ENCODE measurements around the gene PLPP4.

PLPP4 gene

GRCh38 chr10:120607710-120608703 lies 151.0 kb downstream of the PLPP4 start:
- no peak for DNase-seq (ENCODE audit: low read depth, low spot score)

DNA sequence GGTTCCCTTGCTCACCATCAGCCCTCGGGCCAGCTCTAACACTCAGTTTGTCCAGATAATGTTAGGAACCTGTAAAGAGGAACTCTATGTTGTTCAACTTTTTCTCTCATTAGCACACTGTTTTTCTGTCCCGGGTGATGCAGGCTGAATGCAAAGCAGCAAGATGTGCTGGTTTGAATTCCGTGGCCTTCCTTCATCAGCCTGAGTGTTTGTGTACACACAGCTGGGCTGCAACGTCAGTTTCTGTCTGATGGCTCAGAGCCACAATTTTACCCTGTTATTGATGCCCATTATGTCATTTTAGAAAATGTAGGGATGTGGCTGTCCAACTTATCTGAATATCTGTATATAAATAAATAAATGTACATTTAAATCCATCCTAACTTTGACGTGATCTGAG lies 152.0 kb downstream of the PLPP4 start:
- no peak for DNase-seq (ENCODE audit: low read depth, low spot score)

GRCh38 chr10:120610791-120611190 lies 153.8 kb downstream of the PLPP4 start:
- DNase-seq (ENCODE audit: low read depth, low spot score): no peak

DNA sequence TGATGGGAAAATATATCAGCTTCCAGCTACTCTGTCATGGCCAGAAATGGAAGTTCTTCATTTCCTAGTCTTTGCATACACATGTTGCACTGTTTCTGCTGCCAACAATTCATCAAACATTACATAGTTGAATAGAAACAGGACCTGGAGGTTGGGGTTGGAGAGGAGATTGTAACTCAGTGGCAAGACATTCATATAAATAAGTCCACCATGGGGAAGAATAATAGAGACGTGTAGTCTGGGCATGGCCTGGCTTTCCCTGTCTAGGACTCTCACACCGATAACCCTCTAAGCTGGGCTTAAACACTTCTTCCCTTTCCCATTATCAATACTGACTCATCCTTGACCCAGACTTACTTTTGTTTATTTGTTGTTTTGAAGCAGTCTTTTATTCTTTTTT lies 155.7 kb downstream of the PLPP4 start:
- no peak for DNase-seq (ENCODE audit: low read depth, low spot score)

DNA sequence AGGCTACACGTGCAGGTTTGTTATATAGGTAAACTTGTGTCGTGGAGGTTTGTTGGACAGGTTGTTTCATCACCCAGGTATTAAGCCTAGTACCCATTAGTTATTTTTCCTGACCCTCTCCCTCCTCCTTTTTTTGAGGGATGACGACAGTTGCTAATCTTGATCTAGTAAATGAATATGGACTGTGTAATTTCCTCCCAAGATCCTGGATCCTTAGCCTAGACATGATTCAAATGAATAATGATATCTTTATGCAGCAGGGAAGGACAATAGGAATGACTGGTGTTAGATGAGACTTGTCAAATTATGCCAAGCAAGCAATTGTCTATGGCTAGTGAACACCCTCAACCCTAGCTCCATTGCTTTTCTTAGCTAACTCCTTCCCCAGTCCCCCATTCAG lies 156.2 kb downstream of the PLPP4 start:
- no peak for DNase-seq (ENCODE audit: low read depth, low spot score)

DNA sequence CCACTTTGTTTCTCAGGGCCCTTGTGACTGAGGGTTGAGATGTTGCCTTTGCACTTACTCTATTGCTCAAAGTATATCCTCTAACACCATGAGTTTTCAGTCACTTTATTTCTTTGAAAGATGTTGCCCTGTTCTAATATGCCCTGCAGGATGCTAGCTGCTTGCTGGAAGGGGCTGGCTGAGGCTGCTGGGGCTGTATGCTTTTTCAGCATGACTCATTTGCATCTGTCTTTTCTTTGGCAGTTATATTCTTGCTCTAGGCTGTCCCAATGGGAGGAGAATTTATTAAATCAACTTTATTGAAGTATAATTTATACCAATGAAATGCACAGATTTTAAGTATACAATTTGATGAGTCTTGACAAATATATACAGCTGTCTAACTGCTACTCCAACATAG lies 157.7 kb downstream of the PLPP4 start:
- no peak for DNase-seq (ENCODE audit: low read depth, low spot score)

DNA sequence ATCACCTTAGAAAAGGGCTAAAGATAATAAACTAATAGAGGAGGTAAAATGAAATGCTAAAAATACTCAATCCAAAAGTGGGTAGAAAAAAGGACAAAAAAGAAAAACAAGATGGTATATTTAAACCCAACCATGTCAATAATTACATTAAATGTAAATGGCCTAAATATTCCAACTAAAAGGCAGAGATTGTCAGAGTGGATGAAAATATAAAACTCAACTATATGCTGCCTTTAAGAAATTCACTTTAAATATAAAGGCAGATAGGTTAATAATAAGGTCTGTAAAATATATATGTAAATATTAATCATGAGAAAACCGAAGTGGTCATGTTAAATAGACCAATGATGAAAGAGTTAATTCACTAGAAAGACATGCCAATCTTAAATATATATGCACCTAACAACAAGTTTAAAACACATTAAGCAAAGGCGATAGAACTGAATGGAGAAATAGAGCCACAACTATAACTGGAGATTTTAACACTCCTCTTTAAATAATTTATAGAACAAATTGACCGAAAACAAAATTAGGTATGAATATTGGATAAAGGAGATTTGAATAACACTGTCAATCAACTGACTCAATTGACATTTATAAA lies 159.4 kb downstream of the PLPP4 start:
- DNase-seq (ENCODE audit: low read depth, low spot score): no peak

DNA sequence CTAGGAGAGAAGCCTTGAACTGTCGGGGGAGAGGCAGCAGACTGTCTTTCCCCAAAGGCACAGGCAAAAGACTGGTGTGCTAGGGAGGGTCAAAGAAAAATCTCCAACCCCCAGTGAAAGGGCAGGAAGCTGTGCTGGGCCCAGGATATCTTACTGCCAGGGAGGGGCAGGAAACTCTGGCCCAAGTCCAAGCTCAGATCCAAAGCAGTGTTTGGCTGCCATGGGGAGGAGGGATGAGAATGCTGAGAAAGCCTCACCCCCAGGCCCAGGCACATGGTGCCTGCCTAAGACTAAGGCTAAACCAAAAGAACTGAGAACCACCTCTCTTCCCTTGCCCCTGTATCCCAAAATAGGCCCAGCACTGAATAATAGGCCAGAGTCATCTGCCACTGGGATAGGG lies 171.2 kb downstream of the PLPP4 start:
- no peak for DNase-seq (ENCODE audit: low read depth, low spot score)

DNA sequence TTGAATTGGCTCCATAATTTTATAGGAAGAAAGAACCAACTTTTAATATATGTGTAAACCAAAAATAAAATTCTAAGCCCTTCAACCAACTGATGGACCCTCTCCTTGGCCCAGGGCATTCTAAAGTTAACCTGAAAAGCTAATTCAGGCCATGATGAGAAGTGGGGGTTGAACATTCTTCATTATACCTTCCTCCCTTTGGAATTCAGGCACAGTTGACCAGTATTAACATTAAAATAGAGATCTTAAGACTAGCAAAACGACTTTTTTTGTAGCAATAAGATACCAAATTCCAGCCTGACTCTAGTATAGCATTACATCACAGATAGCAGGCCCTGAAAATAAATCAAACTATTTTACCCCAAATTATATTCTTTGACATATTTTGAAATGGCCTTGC lies 173.2 kb downstream of the PLPP4 start:
- no peak for DNase-seq (ENCODE audit: low read depth, low spot score)

DNA sequence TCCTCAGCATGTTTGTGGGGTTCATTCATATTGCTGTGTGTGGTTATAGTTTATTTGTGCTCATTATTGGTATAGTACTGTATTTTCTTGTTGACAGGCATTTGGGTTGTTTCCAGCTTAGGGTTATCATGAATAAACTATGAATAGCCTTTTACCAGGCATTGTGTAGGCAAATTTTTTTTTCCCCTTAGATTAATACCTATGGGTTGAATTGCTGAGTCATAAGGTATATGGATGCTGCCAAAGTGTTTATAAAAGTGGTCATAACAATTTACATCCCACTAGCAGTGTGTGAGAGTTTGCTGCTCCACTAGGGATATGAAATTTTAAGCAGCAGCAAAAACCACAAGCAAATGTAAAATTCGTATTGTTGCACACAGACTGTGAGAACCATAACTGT lies 175.0 kb downstream of the PLPP4 start:
- no peak for DNase-seq (ENCODE audit: low read depth, low spot score)

GRCh38 chr10:120632942-120633341 lies 175.9 kb downstream of the PLPP4 start:
- DNase-seq (ENCODE audit: low read depth, low spot score): no peak

DNA sequence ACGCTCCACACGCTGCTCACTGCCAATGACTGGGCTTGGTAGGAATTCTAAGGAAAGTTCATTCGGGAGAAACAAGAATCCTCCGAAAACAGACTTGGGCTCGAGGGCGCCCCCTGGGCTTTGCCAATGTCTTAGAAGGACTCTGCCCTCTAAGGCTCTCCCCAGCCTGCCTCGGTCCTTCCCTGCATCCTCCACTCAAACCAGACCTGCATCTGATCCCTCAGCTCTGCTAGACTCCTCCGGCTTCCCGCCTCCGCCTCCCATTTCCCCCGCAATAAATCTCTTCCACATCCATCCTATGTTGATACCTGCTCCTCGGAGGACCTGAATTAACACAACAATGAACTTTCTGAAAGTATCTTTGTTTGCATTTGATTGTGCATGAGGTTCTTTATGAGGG lies 177.6 kb downstream of the PLPP4 start:
- no peak for DNase-seq (ENCODE audit: low read depth, low spot score)
